Activated CD4-positive, alpha-beta memory T cell treated with anti-CD3 and anti-CD28 coated beads for 36 hours (primary cell): Measurements from ENCODE around the gene DBF4. TPM values are rescaled to one million over a fixed set of nuclear protein-coding genes. Genes with fewer than 3 reads are reported as not detected.
A peak's percentile ranks its signal among the peaks of the same experiment; 100 is the strongest.
"Not testable (repeated sequence)": the region's sequence is repeated elsewhere in the genome, so short reads cannot be mapped to it uniquely, and the experiment has no call there.

ENCODE experiments used
- CTCF ChIA-PET: fragments of 350-600 bp; sonication (Branson Sonifier 250); formaldehyde crosslinking; loops from one replicate; lab custom pipeline; 2021; ENCODE audit warnings: antibody characterized with exemption, inconsistent platforms; lab: Charles Lee
- POLR2A ChIA-PET: fragments of 350-600 bp; sonication (Branson Sonifier 250); formaldehyde crosslinking; loops from one replicate; lab custom pipeline; 2021; ENCODE audit warnings: antibody characterized with exemption; lab: Charles Lee
- DNase-seq: peaks from one replicate; pipeline ENCODE4 v3.0.0-alpha.2; 2020
- H3K27ac Mint-ChIP-seq: one replicate; pipeline ENCODE4 v1.8.0; 2021; ENCODE audit warnings: mixed read lengths
- H3K27me3 Mint-ChIP-seq: one replicate; pipeline ENCODE4 v1.8.0; 2021; ENCODE audit warnings: mixed read lengths
- H3K36me3 Mint-ChIP-seq: one replicate; pipeline ENCODE4 v1.8.0; 2021; ENCODE audit warnings: mixed read lengths
- H3K4me1 Mint-ChIP-seq: one replicate; pipeline ENCODE4 v1.8.0; 2021; ENCODE audit warnings: low read depth, mixed read lengths
- H3K4me3 Mint-ChIP-seq: one replicate; pipeline ENCODE4 v1.8.0; 2021; ENCODE audit warnings: mild to moderate bottlenecking, mixed read lengths
- H3K9me3 Mint-ChIP-seq: one replicate; pipeline ENCODE4 v1.8.0; 2021; ENCODE audit warnings: mixed read lengths
- intact Hi-C: fragments of 100-400 bp; cut with micrococcal nuclease; formaldehyde crosslinking; loops from one replicate; pipeline ENCODE4 v1.15.1; 2023
- total RNA-seq, 2 experiments: library from RNA; stranded (reverse); gene quantifications; one replicate each; pipeline ENCODE4 v1.2.3, GENCODE V29; 2021

The DBF4 gene
- total RNA-seq, 2 experiments from 2014 or later = 75.8 to 78.4 TPM

GRCh38 chr7:87886875-87887274, 10.6 kb downstream of the DBF4 start:
- H3K4me3 Mint-ChIP-seq = no peak overlapping the region
- no peak overlapping the region for H3K27ac Mint-ChIP-seq
- H3K9me3 Mint-ChIP-seq = no peaks in the 10 kb centered on the region
- H3K27me3 Mint-ChIP-seq = no peaks in the 10 kb centered on the region
- ChIA-PET POLR2A (no interaction called here), CTCF (interaction anchor here (1.0 to 4.0 kb wide), 7 partner anchors 8 to 574 kb away, joined by 3 to 35 read pairs (median 4); no protein-coding TSS in a partner anchor)
- peaks cover 4% of the 10 kb centered on the region for H3K4me1 Mint-ChIP-seq
- peaks cover 37% of the 10 kb centered on the region for H3K36me3 Mint-ChIP-seq
- no peak for DNase-seq
- intact Hi-C loops = loop anchor here (1.0 to 10.0 kb wide), 3 partner anchors 89 to 381 kb away; no protein-coding TSS in a partner anchor

GRCh38 chr7:87895363-87895762, 19.1 kb downstream of the DBF4 start:
- CTCF ChIA-PET = no interaction called here
- H3K36me3 Mint-ChIP-seq = peaks cover 32% of the 10 kb centered on the region
- no peaks in the 10 kb centered on the region for H3K9me3 Mint-ChIP-seq
- no peaks in the 10 kb centered on the region for H3K27me3 Mint-ChIP-seq
- intact Hi-C loops = no loop called here
- POLR2A ChIA-PET = no interaction called here
- H3K27ac Mint-ChIP-seq = no peak overlapping the region
- H3K4me1 Mint-ChIP-seq = peaks cover 5% of the 10 kb centered on the region
- no peak overlapping the region for H3K4me3 Mint-ChIP-seq
- no peak for DNase-seq

GRCh38 chr7:87899255-87899654, 23.0 kb downstream of the DBF4 start:
- Mint-ChIP-seq H3K36me3 (peaks cover 33% of the 10 kb centered on the region), H3K4me3 (no peak overlapping the region), H3K27me3 (no peaks in the 10 kb centered on the region), H3K9me3 (no peaks in the 10 kb centered on the region), H3K4me1 (peaks cover 2% of the 10 kb centered on the region), H3K27ac (no peak overlapping the region)
- ChIA-PET POLR2A (no interaction called here), CTCF (no interaction called here)
- intact Hi-C loops = no loop called here
- DNase-seq = no peak

- POLR2A ChIA-PET, H3K4me1 Mint-ChIP-seq, DNase-seq, H3K27me3 Mint-ChIP-seq, H3K27ac Mint-ChIP-seq, H3K4me3 Mint-ChIP-seq, intact Hi-C loops, H3K9me3 Mint-ChIP-seq, CTCF ChIA-PET: not testable (repeated sequence)
- H3K36me3 Mint-ChIP-seq = peaks cover 18% of the 10 kb centered on the region
Observed at GRCh38 chr7:87907136-87907906, 31.0 kb downstream of the DBF4 start.

- H3K36me3 Mint-ChIP-seq = peaks cover 14% of the 10 kb centered on the region
- CTCF ChIA-PET, intact Hi-C loops, H3K27me3 Mint-ChIP-seq, POLR2A ChIA-PET, H3K4me1 Mint-ChIP-seq, H3K4me3 Mint-ChIP-seq, H3K9me3 Mint-ChIP-seq, DNase-seq, H3K27ac Mint-ChIP-seq: not testable (repeated sequence)
Observed at GRCh38 chr7:87908814-87909213, 32.5 kb downstream of the DBF4 start.

GRCh38 chr7:87912121-87912520, 35.8 kb downstream of the DBF4 start:
- H3K9me3 Mint-ChIP-seq = no peaks in the 10 kb centered on the region
- CTCF ChIA-PET = no interaction called here
- H3K27me3 Mint-ChIP-seq = no peaks in the 10 kb centered on the region
- DNase-seq = no peak
- intact Hi-C loops = no loop called here
- H3K4me1 Mint-ChIP-seq = no peaks in the 10 kb centered on the region
- H3K27ac Mint-ChIP-seq = no peak overlapping the region
- H3K36me3 Mint-ChIP-seq = peaks cover 8% of the 10 kb centered on the region
- H3K4me3 Mint-ChIP-seq = no peak overlapping the region
- POLR2A ChIA-PET = no interaction called here

GRCh38 chr7:87918740-87919139, 42.4 kb downstream of the DBF4 start:
- Mint-ChIP-seq H3K27ac (no peak overlapping the region), H3K4me1 (no peaks in the 10 kb centered on the region), H3K27me3 (peaks cover 4% of the 10 kb centered on the region), H3K36me3 (no peaks in the 10 kb centered on the region), H3K4me3 (no peak overlapping the region), H3K9me3 (no peaks in the 10 kb centered on the region)
- ChIA-PET CTCF (no interaction called here), POLR2A (no interaction called here)
- DNase-seq = no peak
- intact Hi-C loops = no loop called here

GRCh38 chr7:87919875-87920274, 43.6 kb downstream of the DBF4 start:
- Mint-ChIP-seq H3K4me3 (no peak overlapping the region), H3K36me3 (no peaks in the 10 kb centered on the region), H3K27me3 (peaks cover 4% of the 10 kb centered on the region), H3K4me1 (no peaks in the 10 kb centered on the region), H3K27ac (no peak overlapping the region), H3K9me3 (no peaks in the 10 kb centered on the region)
- intact Hi-C loops = no loop called here
- POLR2A ChIA-PET = no interaction called here
- DNase-seq = no peak
- CTCF ChIA-PET = no interaction called here

- Mint-ChIP-seq H3K27me3 (peaks cover 4% of the 10 kb centered on the region), H3K27ac (no peak overlapping the region), H3K36me3 (no peaks in the 10 kb centered on the region), H3K4me3 (no peak overlapping the region), H3K9me3 (no peaks in the 10 kb centered on the region), H3K4me1 (no peaks in the 10 kb centered on the region)
- intact Hi-C loops = no loop called here
- POLR2A ChIA-PET = no interaction called here
- CTCF ChIA-PET = interaction anchor here (0.7 kb wide), 1 partner anchor 377 kb away, joined by 3 read pairs; no protein-coding TSS in a partner anchor
- DNase-seq = no peak
Observed at GRCh38 chr7:87920578-87920977, 44.3 kb downstream of the DBF4 start.

- H3K27me3 Mint-ChIP-seq, CTCF ChIA-PET, H3K27ac Mint-ChIP-seq: not testable (repeated sequence)
Observed at GRCh38 chr7:87922759-87923395, 46.6 kb downstream of the DBF4 start.

GRCh38 chr7:87926581-87927461, 50.5 kb downstream of the DBF4 start:
- no peak overlapping the region for H3K4me3 Mint-ChIP-seq
- peak; percentile 20 for DNase-seq
- no peaks in the 10 kb centered on the region for H3K27me3 Mint-ChIP-seq
- H3K4me1 Mint-ChIP-seq = peaks cover 2% of the 10 kb centered on the region
- no peaks in the 10 kb centered on the region for H3K36me3 Mint-ChIP-seq
- no peaks in the 10 kb centered on the region for H3K9me3 Mint-ChIP-seq
- H3K27ac Mint-ChIP-seq = no peak overlapping the region
- POLR2A ChIA-PET = no interaction called here
- intact Hi-C loops = loop anchor here (1.0 kb wide), 1 partner anchor 129 kb away; no protein-coding TSS in a partner anchor
- CTCF ChIA-PET = no interaction called here

More at GRCh38 chr7:87922759-87923395, 46.6 kb downstream of the DBF4 start:
- H3K9me3 Mint-ChIP-seq, DNase-seq, H3K4me1 Mint-ChIP-seq, H3K36me3 Mint-ChIP-seq, H3K4me3 Mint-ChIP-seq, POLR2A ChIA-PET, intact Hi-C loops: not testable (repeated sequence)

- intact Hi-C loops = loop anchor here (5.0 kb wide), 1 partner anchor 716 kb away; the partner anchor contains the start of gene TMEM243
- peaks cover 5% of the 10 kb centered on the region for H3K27me3 Mint-ChIP-seq
- H3K27ac Mint-ChIP-seq = no peak overlapping the region
- ChIA-PET POLR2A (interaction anchor here (1.3 kb wide), 1 partner anchor 57 kb away, joined by 4 read pairs; the partner anchor contains the start of genes DBF4 and SLC25A40), CTCF (interaction anchor here (1.0 to 1.2 kb wide), 3 partner anchors 121 to 236 kb away, joined by 3 to 4 read pairs (median 3); no protein-coding TSS in a partner anchor)
- peak overlapping the region; percentile 81 for H3K4me3 Mint-ChIP-seq
- H3K4me1 Mint-ChIP-seq = peaks cover 9% of the 10 kb centered on the region
- DNase-seq = no peak
- no peaks in the 10 kb centered on the region for H3K9me3 Mint-ChIP-seq
- H3K36me3 Mint-ChIP-seq = no peaks in the 10 kb centered on the region
Observed at GRCh38 chr7:87933605-87933952, 57.3 kb downstream of the DBF4 start.
